Panc1 (cell line): ENCODE measurements around the gene GPC6.

Source experiments
- SIN3A ChIP-seq: IDR thresholded peaks from 2 replicates; pipeline ENCODE4 v1.6.1; 2012; ENCODE audit warnings: low read depth, mild to moderate bottlenecking, low read length, moderate library complexity, borderline replicate concordance; ENCODE audit not compliant: insufficient read depth
- TF ChIP-seq, protein P1 (sequence below): fragments of 450-650 bp; IDR thresholded peaks from 2 replicates; pipeline ENCODE4 v1.5.1; 2017; ENCODE audit warnings: mild to moderate bottlenecking

- TF ChIP-seq, protein P1, sequence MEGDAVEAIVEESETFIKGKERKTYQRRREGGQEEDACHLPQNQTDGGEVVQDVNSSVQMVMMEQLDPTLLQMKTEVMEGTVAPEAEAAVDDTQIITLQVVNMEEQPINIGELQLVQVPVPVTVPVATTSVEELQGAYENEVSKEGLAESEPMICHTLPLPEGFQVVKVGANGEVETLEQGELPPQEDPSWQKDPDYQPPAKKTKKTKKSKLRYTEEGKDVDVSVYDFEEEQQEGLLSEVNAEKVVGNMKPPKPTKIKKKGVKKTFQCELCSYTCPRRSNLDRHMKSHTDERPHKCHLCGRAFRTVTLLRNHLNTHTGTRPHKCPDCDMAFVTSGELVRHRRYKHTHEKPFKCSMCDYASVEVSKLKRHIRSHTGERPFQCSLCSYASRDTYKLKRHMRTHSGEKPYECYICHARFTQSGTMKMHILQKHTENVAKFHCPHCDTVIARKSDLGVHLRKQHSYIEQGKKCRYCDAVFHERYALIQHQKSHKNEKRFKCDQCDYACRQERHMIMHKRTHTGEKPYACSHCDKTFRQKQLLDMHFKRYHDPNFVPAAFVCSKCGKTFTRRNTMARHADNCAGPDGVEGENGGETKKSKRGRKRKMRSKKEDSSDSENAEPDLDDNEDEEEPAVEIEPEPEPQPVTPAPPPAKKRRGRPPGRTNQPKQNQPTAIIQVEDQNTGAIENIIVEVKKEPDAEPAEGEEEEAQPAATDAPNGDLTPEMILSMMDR = no peak
- no peak for TF ChIP-seq SIN3A
These were observed 278.7 kb downstream of the GPC6 start for GRCh38 chr13:93505104-93505952.
